ENCODE results near the gene CCN5. TPM values are rescaled to one million over a fixed set of nuclear protein-coding genes. Genes with fewer than 3 reads are reported as not detected.

CCN5 gene
- total and polyA plus RNA-seq, 7 experiments from 2014 or later = not detected

- Histone ChIP-seq H3K27me3 (ENCODE audit: control insufficient read depth in 2 of 2, insufficient read depth in 2 of 2, low read length in 2 of 2) (peaks cover 0 to 3% of the 10 kb centered on the region in 2 donors), H3K36me3 (ENCODE audit: control insufficient read depth in 2 of 3, insufficient read depth in 3 of 3, low read length in 3 of 3) (no peaks in the 10 kb centered on the region), H3K4me3 (ENCODE audit: low read length) (no peak overlapping the region), H3K4me1 (ENCODE audit: control insufficient read depth in 2 of 2, insufficient read depth in 2 of 2, low read length in 2 of 2) (no peaks in the 10 kb centered on the region), H3K27ac (ENCODE audit: low read depth, low read length) (no peak overlapping the region), H3K9me3 (ENCODE audit: control insufficient read depth in 2 of 3, low read length in 3 of 3) (no peaks in the 10 kb centered on the region)
- ChIA-PET CTCF (no interaction called here), POLR2A (no interaction called here)
- Mint-ChIP-seq H3K4me1 (peaks cover 0 to 3% (median 0%) of the 10 kb centered on the region in 7 donors), H3K9me3 (no peaks in the 10 kb centered on the region), H3K4me3 (no peak overlapping the region), H3K27ac (peak overlapping the region in 1 of 9 donors; percentile 28), H3K27me3 (no peaks in the 10 kb centered on the region), H3K36me3 (no peaks in the 10 kb centered on the region)
- ATAC-seq (no peak), DNase-seq (no peak)
- intact Hi-C loops (cut with micrococcal nuclease) = no loop called here
Observed at GRCh38 chr20:44705364-44706094, 9.6 kb upstream of the CCN5 start.

GRCh38 chr20:44706301-44707017, 8.7 kb upstream of the CCN5 start:
- Mint-ChIP-seq H3K4me1 (no peaks in the 10 kb centered on the region), H3K27me3 (peaks cover 0 to 2% (median 0%) of the 10 kb centered on the region in 5 donors), H3K4me3 (no peak overlapping the region), H3K9me3 (no peaks in the 10 kb centered on the region), H3K36me3 (no peaks in the 10 kb centered on the region), H3K27ac (no peak overlapping the region)
- POLR2A ChIA-PET = no interaction called here
- intact Hi-C loops (cut with micrococcal nuclease) = no loop called here
- CTCF ChIA-PET = interaction anchor here (0.6 kb wide), 1 partner anchor 15 kb away, joined by 4 read pairs; no protein-coding TSS in a partner anchor
- no peaks in the 10 kb centered on the region for H3K36me3 ChIP-seq (ENCODE audit: control insufficient read depth in 2 of 3, insufficient read depth in 3 of 3, low read length in 3 of 3)
- no peak overlapping the region for H3K4me3 ChIP-seq (ENCODE audit: low read length)
- no peaks in the 10 kb centered on the region for H3K9me3 ChIP-seq (ENCODE audit: control insufficient read depth in 2 of 3, low read length in 3 of 3)
- H3K4me1 ChIP-seq (ENCODE audit: control insufficient read depth in 2 of 2, insufficient read depth in 2 of 2, low read length in 2 of 2) = no peaks in the 10 kb centered on the region
- peaks cover 0 to 3% of the 10 kb centered on the region in 2 donors for H3K27me3 ChIP-seq (ENCODE audit: control insufficient read depth in 2 of 2, insufficient read depth in 2 of 2, low read length in 2 of 2)
- H3K27ac ChIP-seq (ENCODE audit: low read depth, low read length) = no peak overlapping the region
- ATAC-seq (no peak), DNase-seq (no peak)

GRCh38 chr20:44707018-44707579, 8.1 kb upstream of the CCN5 start:
- Histone ChIP-seq H3K9me3 (ENCODE audit: control insufficient read depth in 2 of 3, low read length in 3 of 3) (no peaks in the 10 kb centered on the region), H3K27me3 (ENCODE audit: control insufficient read depth in 2 of 2, insufficient read depth in 2 of 2, low read length in 2 of 2) (peaks cover 0 to 3% of the 10 kb centered on the region in 2 donors), H3K36me3 (ENCODE audit: control insufficient read depth in 2 of 3, insufficient read depth in 3 of 3, low read length in 3 of 3) (no peaks in the 10 kb centered on the region), H3K27ac (ENCODE audit: low read depth, low read length) (no peak overlapping the region), H3K4me3 (ENCODE audit: low read length) (no peak overlapping the region), H3K4me1 (ENCODE audit: control insufficient read depth in 2 of 2, insufficient read depth in 2 of 2, low read length in 2 of 2) (no peaks in the 10 kb centered on the region)
- Mint-ChIP-seq H3K4me3 (no peak overlapping the region), H3K4me1 (no peaks in the 10 kb centered on the region), H3K9me3 (no peaks in the 10 kb centered on the region), H3K27ac (no peak overlapping the region), H3K27me3 (peaks cover 0 to 5% (median 0%) of the 10 kb centered on the region in 5 donors), H3K36me3 (no peaks in the 10 kb centered on the region)
- CTCF ChIA-PET = interaction anchor here (0.6 kb wide), 1 partner anchor 15 kb away, joined by 4 read pairs; no protein-coding TSS in a partner anchor
- ATAC-seq = no peak
- no peak for DNase-seq
- POLR2A ChIA-PET = no interaction called here
- intact Hi-C loops (cut with micrococcal nuclease) = no loop called here

- Mint-ChIP-seq H3K9me3 (no peaks in the 10 kb centered on the region), H3K27me3 (peaks cover 0 to 10% (median 0%) of the 10 kb centered on the region in 5 donors), H3K36me3 (no peaks in the 10 kb centered on the region), H3K27ac (no peak overlapping the region), H3K4me1 (no peaks in the 10 kb centered on the region), H3K4me3 (no peak overlapping the region)
- DNase-seq = no peak
- Histone ChIP-seq H3K4me1 (ENCODE audit: control insufficient read depth in 2 of 2, insufficient read depth in 2 of 2, low read length in 2 of 2) (no peaks in the 10 kb centered on the region), H3K9me3 (ENCODE audit: control insufficient read depth in 2 of 3, low read length in 3 of 3) (no peaks in the 10 kb centered on the region), H3K27ac (ENCODE audit: low read depth, low read length) (no peak overlapping the region), H3K36me3 (ENCODE audit: control insufficient read depth in 2 of 3, insufficient read depth in 3 of 3, low read length in 3 of 3) (no peaks in the 10 kb centered on the region), H3K4me3 (ENCODE audit: low read length) (no peak overlapping the region), H3K27me3 (ENCODE audit: control insufficient read depth in 2 of 2, insufficient read depth in 2 of 2, low read length in 2 of 2) (no peaks in the 10 kb centered on the region)
- no peak for ATAC-seq
- ChIA-PET POLR2A (interaction anchor here (0.6 kb wide), 1 partner anchor 32 kb away, joined by 3 read pairs; no protein-coding TSS in a partner anchor), CTCF (no interaction called here)
- intact Hi-C loops (cut with micrococcal nuclease) = no loop called here
Observed at GRCh38 chr20:44709380-44709779, 5.8 kb upstream of the CCN5 start.

- H3K4me3 Mint-ChIP-seq = no peak overlapping the region
- DNase-seq (no peak), ATAC-seq (no peak)
- Histone ChIP-seq H3K36me3 (ENCODE audit: control insufficient read depth in 2 of 3, insufficient read depth in 3 of 3, low read length in 3 of 3) (no peaks in the 10 kb centered on the region), H3K27ac (ENCODE audit: low read depth, low read length) (no peak overlapping the region), H3K27me3 (ENCODE audit: control insufficient read depth in 2 of 2, insufficient read depth in 2 of 2, low read length in 2 of 2) (no peaks in the 10 kb centered on the region), H3K4me3 (ENCODE audit: low read length) (no peak overlapping the region), H3K9me3 (ENCODE audit: control insufficient read depth in 2 of 3, low read length in 3 of 3) (no peaks in the 10 kb centered on the region), H3K4me1 (ENCODE audit: control insufficient read depth in 2 of 2, insufficient read depth in 2 of 2, low read length in 2 of 2) (no peaks in the 10 kb centered on the region)
- intact Hi-C loops (cut with micrococcal nuclease) = no loop called here
- H3K9me3 Mint-ChIP-seq = no peaks in the 10 kb centered on the region
- no peaks in the 10 kb centered on the region for H3K4me1 Mint-ChIP-seq
- POLR2A ChIA-PET = no interaction called here
- peaks cover 0 to 10% (median 0%) of the 10 kb centered on the region in 5 donors for H3K27me3 Mint-ChIP-seq
- CTCF ChIA-PET = no interaction called here
- no peaks in the 10 kb centered on the region for H3K36me3 Mint-ChIP-seq
- H3K27ac Mint-ChIP-seq = no peak overlapping the region
Observed at GRCh38 chr20:44709797-44710196, 5.4 kb upstream of the CCN5 start.

- H3K9me3 Mint-ChIP-seq = no peaks in the 10 kb centered on the region
- H3K4me3 Mint-ChIP-seq = no peak overlapping the region
- no peaks in the 10 kb centered on the region for H3K4me1 Mint-ChIP-seq
- H3K9me3 ChIP-seq (ENCODE audit: control insufficient read depth in 2 of 3, low read length in 3 of 3) = no peaks in the 10 kb centered on the region
- peaks cover 0 to 10% (median 0%) of the 10 kb centered on the region in 5 donors for H3K27me3 Mint-ChIP-seq
- H3K27ac ChIP-seq (ENCODE audit: low read depth, low read length) = no peak overlapping the region
- peak overlapping the region in 1 of 9 donors; percentile 67 for H3K27ac Mint-ChIP-seq
- H3K4me1 ChIP-seq (ENCODE audit: control insufficient read depth in 2 of 2, insufficient read depth in 2 of 2, low read length in 2 of 2) = no peaks in the 10 kb centered on the region
- no peaks in the 10 kb centered on the region for H3K27me3 ChIP-seq (ENCODE audit: control insufficient read depth in 2 of 2, insufficient read depth in 2 of 2, low read length in 2 of 2)
- H3K4me3 ChIP-seq (ENCODE audit: low read length) = no peak overlapping the region
- POLR2A ChIA-PET = no interaction called here
- CTCF ChIA-PET = no interaction called here
- H3K36me3 ChIP-seq (ENCODE audit: control insufficient read depth in 2 of 3, insufficient read depth in 3 of 3, low read length in 3 of 3) = no peaks in the 10 kb centered on the region
- DNase-seq (no peak), ATAC-seq (no peak)
- H3K36me3 Mint-ChIP-seq = no peaks in the 10 kb centered on the region
- intact Hi-C loops (cut with micrococcal nuclease) = no loop called here
Observed at GRCh38 chr20:44711237-44711636, 3.9 kb upstream of the CCN5 start.
